Measurements from ENCODE around the gene C15orf39.
"Not testable (repeated sequence)": the region's sequence is repeated elsewhere in the genome, so short reads cannot be mapped to it uniquely, and the experiment has no call there.

Gene C15orf39

GRCh38 chr15:75212200-75212858, 10.6 kb downstream of the C15orf39 start:
- no peak for DNase-seq (ENCODE audit: low read depth)

- no peak for DNase-seq (ENCODE audit: low read depth)
Observed at GRCh38 chr15:75213212-75213767, 11.6 kb downstream of the C15orf39 start.

GRCh38 chr15:75213768-75214221, 12.1 kb downstream of the C15orf39 start:
- DNase-seq (ENCODE audit: low read depth) = no peak

- no peak for DNase-seq (ENCODE audit: low read depth)
Observed at GRCh38 chr15:75214293-75215096, 12.8 kb downstream of the C15orf39 start.

GRCh38 chr15:75215107-75216004, 13.7 kb downstream of the C15orf39 start:
- no peak for DNase-seq (ENCODE audit: low read depth)

GRCh38 chr15:75217012-75217411, 15.3 kb downstream of the C15orf39 start:
- DNase-seq (ENCODE audit: low read depth) = no peak

- DNase-seq (ENCODE audit: low read depth) = not testable (repeated sequence)
Observed at GRCh38 chr15:75217574-75217973, 15.9 kb downstream of the C15orf39 start.

- not testable (repeated sequence) for DNase-seq (ENCODE audit: low read depth)
Observed at GRCh38 chr15:75219507-75219929, 17.8 kb downstream of the C15orf39 start.

- no peak for DNase-seq (ENCODE audit: low read depth)
Observed at GRCh38 chr15:75223688-75224087, 22.0 kb downstream of the C15orf39 start.

GRCh38 chr15:75224281-75224680, 22.6 kb downstream of the C15orf39 start:
- DNase-seq (ENCODE audit: low read depth) = no peak

GRCh38 chr15:75225102-75225836, 23.6 kb downstream of the C15orf39 start:
- DNase-seq (ENCODE audit: low read depth) = not testable (repeated sequence)

- DNase-seq (ENCODE audit: low read depth) = no peak
Observed at GRCh38 chr15:75225951-75226732, 24.5 kb downstream of the C15orf39 start.

- not testable (repeated sequence) for DNase-seq (ENCODE audit: low read depth)
Observed at GRCh38 chr15:75227112-75227511, 25.4 kb downstream of the C15orf39 start.

- no peak for DNase-seq (ENCODE audit: low read depth)
Observed at GRCh38 chr15:75227663-75228280, 26.1 kb downstream of the C15orf39 start.

GRCh38 chr15:75228787-75229186, 27.1 kb downstream of the C15orf39 start:
- no peak for DNase-seq (ENCODE audit: low read depth)

GRCh38 chr15:75229191-75230015, 27.7 kb downstream of the C15orf39 start:
- no peak for DNase-seq (ENCODE audit: low read depth)

- DNase-seq (ENCODE audit: low read depth) = no peak
Observed at GRCh38 chr15:75230016-75230343, 28.3 kb downstream of the C15orf39 start.

- DNase-seq (ENCODE audit: low read depth) = no peak
Observed at GRCh38 chr15:75230551-75231371, 29.1 kb downstream of the C15orf39 start.
